Posterior cingulate gyrus (tissue), 11 donors: ENCODE results near the gene CCDC68.

Experiments
- DNase-seq, 10 donors: peaks; one replicate each; pipeline versions ENCODE4 v3.0.0 to v3.0.0-alpha.2; 2020 to 2021; ENCODE audit warnings: mixed read lengths in 3 of 10
- intact Hi-C: fragments of 100-400 bp; cut with DNase I; formaldehyde crosslinking; loops from one replicate; pipeline ENCODE4 v1.15.1; 2023

CCDC68 gene

GRCh38 chr18:54923339-54923956 lies 35.8 kb downstream of the CCDC68 start:
- DNase-seq, result no peak

GRCh38 chr18:54919412-54919811 lies 39.8 kb downstream of the CCDC68 start:
- intact Hi-C loops, result no loop called here
- no peak for DNase-seq

More at GRCh38 chr18:54923339-54923956, 35.8 kb downstream of the CCDC68 start:
- intact Hi-C loops, result no loop called here

- intact Hi-C loops, result no loop called here
- peak in 1 of 10 donors; percentile 75 for DNase-seq
These were observed 41.2 kb downstream of the CCDC68 start for GRCh38 chr18:54918060-54918459.

- no peak for DNase-seq
- intact Hi-C loops, result no loop called here
These were observed 42.8 kb downstream of the CCDC68 start for GRCh38 chr18:54916507-54916906.

- no peak for DNase-seq
- intact Hi-C loops, result no loop called here
These were observed 44.4 kb downstream of the CCDC68 start for GRCh38 chr18:54914816-54915215.

GRCh38 chr18:54911551-54911950 lies 47.7 kb downstream of the CCDC68 start:
- no peak for DNase-seq
- intact Hi-C loops, result no loop called here

- intact Hi-C loops, result no loop called here
- DNase-seq, result peak in 1 of 10 donors; percentile 70
These were observed 48.9 kb downstream of the CCDC68 start for GRCh38 chr18:54910161-54910919.

- peak in 1 of 10 donors; percentile 73 for DNase-seq
- intact Hi-C loops, result no loop called here
These were observed 49.7 kb downstream of the CCDC68 start for GRCh38 chr18:54909538-54909937.

GRCh38 chr18:54906331-54907185 lies 52.7 kb downstream of the CCDC68 start:
- no peak for DNase-seq
- intact Hi-C loops, result no loop called here

GRCh38 chr18:54905629-54906028 lies 53.6 kb downstream of the CCDC68 start:
- DNase-seq, result no peak
- intact Hi-C loops, result no loop called here

GRCh38 chr18:54904581-54904980 lies 54.7 kb downstream of the CCDC68 start:
- no peak for DNase-seq
- intact Hi-C loops, result no loop called here

- no peak for DNase-seq
- intact Hi-C loops, result no loop called here
These were observed 59.0 kb downstream of the CCDC68 start for GRCh38 chr18:54900290-54900689.

- DNase-seq, result no peak
- intact Hi-C loops, result no loop called here
These were observed 59.8 kb downstream of the CCDC68 start for GRCh38 chr18:54899500-54899899.

GRCh38 chr18:54888933-54889332 lies 70.3 kb downstream of the CCDC68 start:
- DNase-seq, result no peak
- intact Hi-C loops, result no loop called here

- DNase-seq, result no peak
- intact Hi-C loops, result no loop called here
These were observed 70.9 kb downstream of the CCDC68 start for GRCh38 chr18:54888378-54888777.

- intact Hi-C loops, result no loop called here
These were observed 75.3 kb downstream of the CCDC68 start for GRCh38 chr18:54883816-54884604.

GRCh38 chr18:54882318-54882717 lies 76.9 kb downstream of the CCDC68 start:
- no peak for DNase-seq
- intact Hi-C loops, result no loop called here

More at GRCh38 chr18:54883816-54884604, 75.3 kb downstream of the CCDC68 start:
- DNase-seq, result no peak

- DNase-seq, result no peak
- intact Hi-C loops, result no loop called here
These were observed 78.0 kb downstream of the CCDC68 start for GRCh38 chr18:54881229-54881768.

GRCh38 chr18:54880395-54881105 lies 78.7 kb downstream of the CCDC68 start:
- intact Hi-C loops, result no loop called here

More at GRCh38 chr18:54880395-54881105, 78.7 kb downstream of the CCDC68 start:
- DNase-seq, result no peak
